ENCODE data around the gene TNFSF12. TPM values are rescaled to one million over a fixed set of nuclear protein-coding genes. Genes with fewer than 3 reads are reported as not detected.

The TNFSF12 gene
- polyA plus RNA-seq, 1 of the 3 experiments (the other 2 are of a cell fraction): 47.6 TPM

GRCh38 chr17:7515911-7516610 lies 32.8 kb upstream of the TNFSF12 start:
- no peaks in the 10 kb centered on the region for H3K79me2 ChIP-seq (ENCODE audit: insufficient read depth)
- WGBS (ENCODE audit: low lambda C conversion rate): 94% methylated on average over 13 of the region's 13 CpGs
- no peak for DNase-seq
- H3K4me1 ChIP-seq (ENCODE audit: control insufficient read depth in 1 of 2, insufficient read depth in 2 of 2, low read depth in 1 of 2, low read length in 1 of 2): no peaks in the 10 kb centered on the region
- H3K9me3 ChIP-seq: no peaks in the 10 kb centered on the region
- no peaks in the 10 kb centered on the region for H4K20me1 ChIP-seq (ENCODE audit: insufficient read depth)
- no peak overlapping the region for H2AFZ ChIP-seq (ENCODE audit: low read depth)
- peaks cover 26% of the 10 kb centered on the region for H3F3A ChIP-seq (replicated peaks; ENCODE audit: insufficient read depth)
- no peaks in the 10 kb centered on the region for H3K9me2 ChIP-seq
- H3K4me3 ChIP-seq (ENCODE audit: low read depth in 2 of 2, low read length in 1 of 2): no peak overlapping the region
- no peak overlapping the region for H3K4me2 ChIP-seq
- no peak overlapping the region for H3K27ac ChIP-seq (ENCODE audit: low read depth in 2 of 2, low read length in 1 of 2)
- POLR2A ChIA-PET: interaction anchor here (1.3 to 1.5 kb wide), 2 partner anchors 22 to 42 kb away, joined by 3 read pairs; partner anchors contain the start of gene TNFSF13
- no peak for TF ChIP-seq GATA2 (CRISPR knock-in tag; IDR thresholded peaks at IDR 0.05)
- TF ChIP-seq GABPA (IDR thresholded peaks at IDR 0.05; ENCODE audit: low read depth): no peak
- no peaks in the 10 kb centered on the region for H3K27me3 ChIP-seq (ENCODE audit: insufficient read depth)
- peaks cover 7 to 25% of the 10 kb centered on the region in 2 experiments for H3K36me3 ChIP-seq (replicated peaks in 1 of 2; ENCODE audit: control insufficient read depth in 1 of 2, insufficient read depth in 2 of 2, low read length in 1 of 2)
- CTCF ChIA-PET: interaction anchor here (0.6 to 11.6 kb wide), 19 partner anchors 13 to 190 kb away, joined by 3 to 236 read pairs (median 5); partner anchors contain the start of genes MPDU1, SENP3, SOX15 and TMEM95
- H3K9ac ChIP-seq: no peak overlapping the region

- CTCF ChIA-PET: interaction anchor here (0.8 to 2.7 kb wide), 8 partner anchors 9 to 66 kb away, joined by 3 to 17 read pairs (median 4); partner anchors contain the start of genes SENP3 and SOX15
Measured at GRCh38 chr17:7523033-7523432, 25.8 kb upstream of the TNFSF12 start.

GRCh38 chr17:7528842-7529241 lies 20.0 kb upstream of the TNFSF12 start:
- H3K9me2 ChIP-seq: no peaks in the 10 kb centered on the region
- no peaks in the 10 kb centered on the region for H4K20me1 ChIP-seq (ENCODE audit: insufficient read depth)
- H3K4me1 ChIP-seq (ENCODE audit: control insufficient read depth in 1 of 2, insufficient read depth in 2 of 2, low read depth in 1 of 2, low read length in 1 of 2): no peaks in the 10 kb centered on the region
- H3K79me2 ChIP-seq (ENCODE audit: insufficient read depth): no peaks in the 10 kb centered on the region
- no peak overlapping the region for H3K27ac ChIP-seq (ENCODE audit: low read depth in 2 of 2, low read length in 1 of 2)
- POLR2A ChIA-PET: no interaction called here
- no peaks in the 10 kb centered on the region; the same call in 1 of the 2 replicates for H3K27me3 ChIP-seq (ENCODE audit: insufficient read depth)
- peaks cover 3% of the 10 kb centered on the region for H3F3A ChIP-seq (replicated peaks; ENCODE audit: insufficient read depth)
- H3K9me3 ChIP-seq: peaks cover 9% of the 10 kb centered on the region
- CTCF ChIA-PET: no interaction called here
- no peaks in the 10 kb centered on the region for H3K36me3 ChIP-seq (replicated peaks in 1 of 2; ENCODE audit: control insufficient read depth in 1 of 2, insufficient read depth in 2 of 2, low read length in 1 of 2)
- DNase-seq: no peak
- H3K9ac ChIP-seq: no peak overlapping the region
- no peak overlapping the region for H3K4me3 ChIP-seq (ENCODE audit: low read depth in 2 of 2, low read length in 1 of 2)
- no peak overlapping the region for H2AFZ ChIP-seq (ENCODE audit: low read depth)
- H3K4me2 ChIP-seq: no peak overlapping the region
- no peak for TF ChIP-seq ELF1 (IDR thresholded peaks at IDR 0.05)

More at GRCh38 chr17:7523033-7523432, 25.8 kb upstream of the TNFSF12 start:
- POLR2A ChIA-PET: no interaction called here
- no peaks in the 10 kb centered on the region for H3K4me1 ChIP-seq (ENCODE audit: control insufficient read depth in 1 of 2, insufficient read depth in 2 of 2, low read depth in 1 of 2, low read length in 1 of 2)
- H3F3A ChIP-seq (replicated peaks; ENCODE audit: insufficient read depth): peaks cover 10% of the 10 kb centered on the region
- H3K27me3 ChIP-seq (ENCODE audit: insufficient read depth): no peaks in the 10 kb centered on the region; the same call in 1 of the 2 replicates
- no peaks in the 10 kb centered on the region for H3K9me2 ChIP-seq
- no peak overlapping the region for H3K27ac ChIP-seq (ENCODE audit: low read depth in 2 of 2, low read length in 1 of 2)
- no peak overlapping the region for H2AFZ ChIP-seq (ENCODE audit: low read depth)
- TF ChIP-seq RXRA (IDR thresholded peaks at IDR 0.05; ENCODE audit: borderline replicate concordance, low read depth) (no peak), CTCF (IDR thresholded peaks at IDR 0.05) (peak; percentile 51)
- no peaks in the 10 kb centered on the region for H3K36me3 ChIP-seq (replicated peaks in 1 of 2; ENCODE audit: control insufficient read depth in 1 of 2, insufficient read depth in 2 of 2, low read length in 1 of 2)
- H3K9me3 ChIP-seq: no peaks in the 10 kb centered on the region
- 61% methylated on average over 9 of the region's 10 CpGs for WGBS (ENCODE audit: low lambda C conversion rate)
- no peak overlapping the region for H3K4me2 ChIP-seq
- H3K79me2 ChIP-seq (ENCODE audit: insufficient read depth): no peaks in the 10 kb centered on the region
- no peak overlapping the region for H3K9ac ChIP-seq
- no peak for DNase-seq
- no peak overlapping the region for H3K4me3 ChIP-seq (ENCODE audit: low read depth in 2 of 2, low read length in 1 of 2)
- H4K20me1 ChIP-seq (ENCODE audit: insufficient read depth): no peaks in the 10 kb centered on the region
